Measurements from ENCODE around the gene CCDC192. TPM values are rescaled to one million over a fixed set of nuclear protein-coding genes. Genes with fewer than 3 reads are reported as not detected.

CCDC192 gene
- total RNA-seq, 2 donors from 2014 or later = not detected

DNA sequence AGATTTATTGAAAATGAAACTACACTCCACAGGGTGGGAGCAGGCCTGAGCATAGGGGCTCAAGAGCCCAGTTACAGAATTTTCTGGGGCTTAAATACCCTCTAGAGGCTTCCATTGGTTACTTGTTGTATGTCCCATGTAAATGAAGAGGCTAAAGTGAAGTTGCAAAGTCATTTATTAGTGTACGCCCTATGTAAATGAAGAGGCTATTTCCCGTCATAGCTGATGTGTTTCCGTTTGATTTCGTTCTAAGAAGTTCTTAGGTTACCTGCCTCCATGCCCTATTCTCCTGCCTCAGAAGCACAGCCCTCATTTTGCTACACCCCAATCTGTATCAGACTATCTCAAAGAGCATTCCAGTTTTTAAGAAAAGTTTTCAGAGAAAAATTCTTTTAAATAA, 273.3 kb downstream of the CCDC192 start:
- Mint-ChIP-seq H3K9me3 (no peaks in the 10 kb centered on the region), H3K27ac (no peak overlapping the region), H3K36me3 (no peaks in the 10 kb centered on the region)
- DNase-seq (ENCODE audit: low spot score in 2 of 2) (no peak), ATAC-seq (no peak)

DNA sequence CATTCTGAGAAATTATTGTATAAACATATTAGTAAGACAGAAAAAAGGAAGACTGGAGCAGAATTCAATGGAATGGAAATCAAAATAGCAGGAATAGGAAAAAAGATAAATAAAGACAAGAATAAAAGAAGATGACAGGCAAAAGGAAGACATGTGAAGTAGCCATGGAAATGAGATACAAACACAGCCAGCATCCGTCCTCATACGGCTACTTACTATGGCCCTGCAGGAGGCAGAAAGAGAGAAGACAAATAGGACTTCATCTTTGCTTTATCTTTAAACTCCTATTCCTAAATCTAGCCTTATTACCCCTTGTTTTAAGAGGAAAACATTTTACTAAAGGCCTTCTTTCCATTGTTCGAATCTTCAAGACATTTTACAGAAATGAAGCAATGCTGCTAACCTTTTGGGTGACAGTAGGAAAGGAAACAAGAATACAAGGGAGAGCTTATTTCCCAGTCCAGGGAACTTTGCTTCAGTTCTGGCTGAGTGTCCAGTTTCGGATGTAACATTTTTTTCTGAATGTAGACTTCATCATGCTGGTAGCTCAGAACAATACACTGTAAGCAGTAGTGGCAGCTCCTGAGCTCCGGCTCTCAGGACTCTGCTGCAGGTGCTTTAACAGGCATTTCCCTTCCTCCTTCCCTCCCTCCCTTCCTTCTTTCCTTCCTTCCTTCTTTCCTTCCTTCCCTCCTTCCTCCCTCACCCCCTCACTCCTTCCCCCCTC, 274.0 kb downstream of the CCDC192 start:
- H3K9me3 Mint-ChIP-seq = no peaks in the 10 kb centered on the region
- H3K27ac Mint-ChIP-seq = no peak overlapping the region
- no peaks in the 10 kb centered on the region for H3K36me3 Mint-ChIP-seq
- DNase-seq (ENCODE audit: low spot score in 2 of 2) (no peak), ATAC-seq (no peak)

DNA sequence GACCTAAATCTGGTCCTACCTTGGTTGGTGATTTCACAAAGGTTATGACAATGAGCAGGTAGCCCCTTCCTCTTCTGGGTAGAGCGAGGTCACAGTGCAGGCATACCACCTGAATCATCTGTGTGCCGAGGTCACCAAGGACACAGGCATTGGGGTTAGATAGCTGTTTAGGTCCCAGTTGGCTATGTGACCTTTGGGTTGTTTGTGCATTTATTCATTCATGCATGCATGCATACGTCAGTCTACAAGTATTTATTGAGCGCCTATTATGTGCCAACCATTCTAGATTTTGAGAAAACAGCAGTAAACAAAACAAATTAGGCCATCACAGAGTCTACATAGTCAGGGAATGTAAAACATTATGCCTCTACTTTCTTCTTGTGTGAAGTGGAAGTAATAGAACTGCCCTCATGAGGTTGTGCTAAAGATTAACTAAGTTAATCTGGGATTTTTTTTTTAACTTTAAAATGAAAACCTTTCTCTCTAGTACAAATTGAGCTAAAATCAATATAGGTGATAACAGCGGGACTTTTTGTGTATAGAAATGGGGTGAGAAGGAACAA, 275.6 kb downstream of the CCDC192 start:
- ATAC-seq (no peak), DNase-seq (ENCODE audit: low spot score in 2 of 2) (no peak)
- Mint-ChIP-seq H3K9me3 (no peaks in the 10 kb centered on the region), H3K36me3 (peaks cover 0 to 5% of the 10 kb centered on the region in 2 donors), H3K27ac (no peak overlapping the region)

DNA sequence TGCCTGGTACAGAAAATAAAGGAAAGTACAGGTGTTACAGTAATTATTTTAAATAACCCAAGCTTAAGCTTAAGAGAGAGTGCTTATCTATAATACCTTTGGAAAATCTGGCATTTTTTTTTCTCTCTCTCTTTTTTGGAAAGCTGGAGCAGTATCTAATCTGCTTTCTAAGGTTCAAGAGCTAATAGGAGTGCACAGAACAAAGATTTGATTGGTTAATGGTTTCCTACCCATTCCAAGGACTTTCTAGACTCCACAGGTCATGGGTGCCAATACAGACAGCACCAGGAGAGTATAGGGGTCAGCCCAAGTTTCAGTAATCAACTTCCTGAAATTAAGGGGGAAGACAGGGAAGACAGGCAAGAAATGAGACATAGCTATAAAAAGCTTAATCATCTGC, 276.3 kb downstream of the CCDC192 start:
- ATAC-seq = no peak

DNA sequence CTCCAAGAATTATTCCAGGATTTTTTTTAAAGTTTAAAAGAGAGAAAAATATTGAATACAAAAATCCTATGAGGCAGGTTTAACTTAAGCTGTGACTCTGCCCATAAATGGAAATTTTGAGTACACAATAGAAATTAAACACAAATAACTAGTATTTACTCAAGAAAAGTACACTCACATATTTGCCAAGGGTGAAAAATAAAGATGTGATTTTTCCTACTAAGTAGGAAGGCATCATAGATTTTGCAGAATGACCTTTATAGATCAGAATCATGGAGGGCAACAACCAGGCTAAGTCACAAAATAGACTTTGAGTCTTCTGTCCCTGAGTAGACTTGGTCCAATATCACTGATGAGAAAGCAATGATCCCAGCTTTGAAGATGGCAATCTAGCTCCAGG, 277.7 kb downstream of the CCDC192 start:
- no peak overlapping the region for H3K27ac Mint-ChIP-seq
- ATAC-seq (no peak), DNase-seq (ENCODE audit: low spot score in 2 of 2) (no peak)
- peaks cover 0 to 5% of the 10 kb centered on the region in 2 donors for H3K36me3 Mint-ChIP-seq
- no peaks in the 10 kb centered on the region for H3K9me3 Mint-ChIP-seq

More for the DNA sequence above, 276.3 kb downstream of the CCDC192 start:
- no peak for DNase-seq (ENCODE audit: low spot score in 2 of 2)
- no peaks in the 10 kb centered on the region for H3K9me3 Mint-ChIP-seq
- peaks cover 0 to 5% of the 10 kb centered on the region in 2 donors for H3K36me3 Mint-ChIP-seq
- H3K27ac Mint-ChIP-seq = no peak overlapping the region

DNA sequence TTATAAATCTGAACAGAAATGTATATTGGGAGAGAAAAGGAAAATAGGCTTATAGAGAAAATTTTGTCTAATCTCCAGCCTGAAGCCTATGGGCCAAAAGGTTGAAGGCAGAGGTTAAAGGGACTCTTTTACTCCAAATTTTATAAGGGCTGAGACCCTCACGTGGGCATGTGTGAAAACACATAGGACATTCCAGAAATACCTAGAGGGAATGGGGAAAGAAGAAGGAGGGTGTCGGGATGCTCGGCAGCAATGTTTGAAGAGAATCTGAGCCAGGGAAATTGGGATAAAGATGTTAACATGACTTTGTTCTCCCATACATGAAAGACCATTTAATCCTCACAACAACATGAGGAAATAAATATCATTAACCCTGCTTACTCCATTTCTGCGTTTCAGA, 278.3 kb downstream of the CCDC192 start:
- ATAC-seq (no peak), DNase-seq (ENCODE audit: low spot score in 2 of 2) (no peak)
- Mint-ChIP-seq H3K27ac (no peak overlapping the region), H3K36me3 (peaks cover 0 to 5% of the 10 kb centered on the region in 2 donors), H3K9me3 (no peaks in the 10 kb centered on the region)

DNA sequence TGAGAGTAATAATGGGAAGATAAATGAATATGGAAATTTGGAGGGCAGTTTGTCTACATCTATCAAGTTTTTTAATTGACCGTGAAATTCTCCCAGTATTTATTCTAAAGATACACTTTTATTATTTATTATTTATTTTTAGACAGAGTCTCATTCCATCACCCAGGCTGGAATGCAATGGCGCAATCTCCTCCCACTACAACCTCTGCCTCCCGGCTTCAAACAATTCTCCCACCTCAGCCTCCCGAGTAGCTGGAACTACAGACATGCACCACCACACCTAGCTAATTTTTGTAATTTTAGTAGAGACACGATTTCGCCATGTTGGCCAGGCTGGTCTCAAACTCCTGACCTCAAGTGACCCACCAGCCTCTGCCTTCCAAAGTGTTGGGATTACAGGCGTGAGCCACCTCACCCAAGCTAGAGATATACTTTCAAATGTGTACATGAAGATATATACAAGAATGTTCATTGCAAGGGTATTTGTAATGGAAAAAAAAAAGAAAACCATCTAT, 282.7 kb downstream of the CCDC192 start:
- DNase-seq (ENCODE audit: low spot score in 2 of 2) (no peak), ATAC-seq (no peak)
- peaks cover 5 to 7% of the 10 kb centered on the region in 2 donors for H3K36me3 Mint-ChIP-seq
- no peak overlapping the region for H3K27ac Mint-ChIP-seq
- no peaks in the 10 kb centered on the region for H3K9me3 Mint-ChIP-seq

DNA sequence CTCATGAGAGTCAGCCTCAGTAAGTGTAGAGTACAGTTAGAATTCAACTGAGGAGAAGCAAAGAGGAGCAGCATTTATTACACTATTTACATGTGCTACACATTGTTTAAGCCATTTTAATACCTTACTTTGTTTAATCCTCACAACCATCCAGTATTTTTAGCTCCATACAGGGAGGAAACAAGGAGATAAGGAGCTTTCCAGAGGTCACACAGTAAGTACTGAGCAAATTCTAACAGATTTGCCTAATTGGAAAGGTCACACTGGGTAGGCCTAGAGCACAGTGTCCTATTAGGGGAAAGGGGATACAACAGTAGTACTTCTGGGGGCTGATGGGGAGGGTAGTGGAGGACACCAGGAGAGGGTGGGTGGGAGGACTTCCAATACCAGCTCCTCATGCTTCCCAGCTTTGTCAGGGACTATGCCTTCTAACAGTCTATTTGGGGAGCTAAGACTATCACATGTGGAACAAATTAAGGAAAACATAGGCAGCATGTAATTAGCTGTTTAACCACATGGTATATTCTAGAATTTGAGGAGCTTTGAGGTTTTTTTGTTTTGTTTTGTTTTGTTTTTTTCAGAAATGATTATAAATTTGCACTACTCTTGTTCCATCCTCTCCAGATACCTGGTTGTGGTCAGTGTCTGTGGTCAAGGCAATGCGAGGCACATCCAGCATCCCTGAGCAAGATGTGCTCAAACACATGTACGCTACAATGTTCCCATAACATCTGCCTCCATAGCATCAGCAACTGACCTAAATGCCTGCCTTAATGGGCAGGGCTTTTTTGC, 284.4 kb downstream of the CCDC192 start:
- peaks cover 0 to 5% of the 10 kb centered on the region in 2 donors for H3K9me3 Mint-ChIP-seq
- H3K36me3 Mint-ChIP-seq = peaks cover 11 to 13% of the 10 kb centered on the region in 2 donors
- H3K27ac Mint-ChIP-seq = no peak overlapping the region
- no peak for ATAC-seq
- no peak for DNase-seq (ENCODE audit: low spot score in 2 of 2)

DNA sequence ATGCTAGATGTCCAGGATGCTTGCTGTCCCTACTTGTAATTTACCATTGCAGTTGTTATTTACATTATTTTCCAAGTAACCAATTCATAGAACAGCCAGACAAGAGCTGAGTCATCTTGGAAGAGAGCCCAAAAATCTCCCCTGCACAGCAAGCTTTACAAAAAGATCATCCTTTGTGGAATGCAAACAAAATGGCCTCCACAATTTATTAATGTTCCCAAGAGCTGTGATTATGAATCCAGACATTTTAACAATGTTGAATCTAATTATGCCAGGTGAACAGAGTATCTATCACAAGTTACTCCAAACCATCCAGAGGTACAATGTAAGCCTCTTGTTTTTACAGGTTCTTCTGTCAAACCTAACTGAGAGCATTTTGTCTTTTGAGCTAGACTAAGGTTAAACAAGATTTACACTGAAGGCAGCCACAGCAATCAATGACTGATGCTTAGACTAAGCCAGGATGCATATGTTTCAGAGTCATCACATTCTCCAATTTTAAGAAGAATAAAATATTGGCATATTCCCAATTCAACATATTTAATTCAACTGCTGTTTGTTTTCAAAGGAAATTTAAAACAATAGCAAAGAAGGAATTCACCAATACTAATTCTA, 285.1 kb downstream of the CCDC192 start:
- peaks cover 10 to 13% of the 10 kb centered on the region in 2 donors for H3K36me3 Mint-ChIP-seq
- H3K9me3 Mint-ChIP-seq = peaks cover 0 to 5% of the 10 kb centered on the region in 2 donors
- ATAC-seq (no peak), DNase-seq (ENCODE audit: low spot score in 2 of 2) (no peak)
- no peak overlapping the region for H3K27ac Mint-ChIP-seq

Other genes starting within 250 kb of the CCDC192 start
- 10 to 100 TPM; 30.4 to 42.5 TPM for gene PRRC1, start 185.8 kb upstream of the CCDC192 start, total RNA-seq
- not detected for gene CTXN3, start 54.3 kb upstream of the CCDC192 start, total RNA-seq

Measured in activated naive CD4-positive, alpha-beta T cell treated with anti-CD3 and anti-CD28 coated beads, Interleukin-2, amount 50 U/mL, for 72 hours (primary cell).